ENCODE data around the gene MEOX2. TPM values are rescaled to one million over a fixed set of nuclear protein-coding genes. Genes with fewer than 3 reads are reported as not detected.

Gene MEOX2
- total RNA-seq, 1 donor from 2014 or later: 0.18 TPM

DNA sequence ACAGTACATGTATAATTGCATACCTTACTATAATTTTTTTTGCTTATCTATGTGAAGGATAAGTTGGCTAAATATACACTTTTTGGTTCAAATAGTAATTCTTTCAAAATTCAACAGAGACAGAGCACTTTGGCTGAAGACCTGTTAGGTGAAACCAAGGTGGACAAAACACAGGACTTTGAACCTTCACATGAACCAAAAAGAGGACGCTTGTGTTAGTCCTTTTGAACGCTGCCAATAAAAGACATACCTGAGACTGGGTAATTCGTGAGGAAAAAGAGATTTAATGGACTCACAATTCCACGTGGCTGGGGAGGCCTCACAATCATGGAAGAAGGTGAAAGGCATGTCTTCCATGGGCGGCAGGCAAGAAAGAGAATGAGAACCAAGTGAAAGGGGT is 120.0 kb downstream of the MEOX2 start:
- no peak for DNase-seq (ENCODE audit: low spot score)
- ATAC-seq: peak; percentile 70

DNA sequence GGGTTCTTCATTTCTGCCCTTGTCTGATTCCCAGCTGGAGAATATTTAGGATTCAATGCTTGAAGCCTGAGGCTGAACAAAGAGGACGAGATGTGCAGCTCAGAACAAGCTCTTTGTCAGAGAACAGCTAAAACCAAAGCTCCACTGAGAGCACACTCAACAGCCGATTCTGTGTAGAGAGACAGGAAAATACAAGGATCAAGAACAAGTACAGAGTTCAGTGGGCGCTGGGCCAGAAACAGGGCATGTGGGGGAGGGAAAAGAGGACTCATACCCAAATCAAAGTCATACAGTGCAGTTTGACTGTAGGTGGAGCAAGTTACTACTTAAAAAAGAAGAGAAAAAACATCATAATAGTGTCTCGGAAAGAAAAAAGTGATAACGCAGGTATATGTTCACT is 124.6 kb downstream of the MEOX2 start, which contains the start of gene AGMO:
AGMO (minus strand) TSS at position 181 of the 400 bp plus-strand sequence.
- peak; percentile 94 for DNase-seq (ENCODE audit: low spot score)
- ATAC-seq: peak; percentile 88

Other genes with a start within 250 kb of the MEOX2 start
- 33.0 TPM for gene AGMO, start 124.7 kb downstream of the MEOX2 start, total RNA-seq